Activated CD4-positive, alpha-beta memory T cell treated with anti-CD3 and anti-CD28 coated beads for 36 hours (primary cell): ENCODE results near the gene KLF5. TPM values are rescaled to one million over a fixed set of nuclear protein-coding genes. Genes with fewer than 3 reads are reported as not detected.

Experiments used
- CTCF ChIA-PET: fragments of 350-600 bp; sonication (Branson Sonifier 250); formaldehyde crosslinking; loops from one replicate; lab custom pipeline; 2021; ENCODE audit warnings: antibody characterized with exemption, inconsistent platforms; lab: Charles Lee
- POLR2A ChIA-PET: fragments of 350-600 bp; sonication (Branson Sonifier 250); formaldehyde crosslinking; loops from one replicate; lab custom pipeline; 2021; ENCODE audit warnings: antibody characterized with exemption; lab: Charles Lee
- DNase-seq: peaks from one replicate; pipeline ENCODE4 v3.0.0-alpha.2; 2020
- H3K27ac Mint-ChIP-seq: one replicate; pipeline ENCODE4 v1.8.0; 2021; ENCODE audit warnings: mixed read lengths
- H3K27me3 Mint-ChIP-seq: one replicate; pipeline ENCODE4 v1.8.0; 2021; ENCODE audit warnings: mixed read lengths
- H3K36me3 Mint-ChIP-seq: one replicate; pipeline ENCODE4 v1.8.0; 2021; ENCODE audit warnings: mixed read lengths
- H3K4me1 Mint-ChIP-seq: one replicate; pipeline ENCODE4 v1.8.0; 2021; ENCODE audit warnings: low read depth, mixed read lengths
- H3K4me3 Mint-ChIP-seq: one replicate; pipeline ENCODE4 v1.8.0; 2021; ENCODE audit warnings: mild to moderate bottlenecking, mixed read lengths
- H3K9me3 Mint-ChIP-seq: one replicate; pipeline ENCODE4 v1.8.0; 2021; ENCODE audit warnings: mixed read lengths
- intact Hi-C: fragments of 100-400 bp; cut with micrococcal nuclease; formaldehyde crosslinking; loops from one replicate; pipeline ENCODE4 v1.15.1; 2023
- total RNA-seq, 2 experiments: library from RNA; stranded (reverse); gene quantifications; one replicate each; pipeline ENCODE4 v1.2.3, GENCODE V29; 2021

KLF5 gene
- total RNA-seq, 2 experiments from 2014 or later: 3.3 to 4.2 TPM

DNA sequence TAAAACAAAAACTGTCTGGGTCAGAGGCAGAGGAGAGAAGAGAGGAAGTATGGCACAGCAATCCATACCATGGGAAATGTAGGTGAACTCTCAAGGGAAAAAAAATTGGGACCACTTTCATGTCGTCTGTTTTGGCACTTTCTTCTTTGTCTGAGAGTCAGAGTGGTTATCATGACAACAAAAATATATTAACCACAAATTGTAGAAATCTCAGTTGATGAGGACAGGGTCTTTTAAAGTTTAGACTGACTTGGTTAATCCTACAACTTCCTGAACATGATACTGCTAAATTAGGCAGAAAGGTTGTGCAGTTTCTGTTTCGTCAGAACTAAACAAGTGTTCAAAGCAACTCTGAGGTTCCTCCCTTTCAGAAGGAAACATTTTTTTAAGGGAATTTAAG is 15.2 kb downstream of the KLF5 start:
- POLR2A ChIA-PET: no interaction called here
- no peaks in the 10 kb centered on the region for H3K9me3 Mint-ChIP-seq
- no peak overlapping the region for H3K27ac Mint-ChIP-seq
- no peak overlapping the region for H3K4me3 Mint-ChIP-seq
- no peak for DNase-seq
- no peaks in the 10 kb centered on the region for H3K27me3 Mint-ChIP-seq
- intact Hi-C loops: no loop called here
- no peaks in the 10 kb centered on the region for H3K36me3 Mint-ChIP-seq
- CTCF ChIA-PET: no interaction called here
- peaks cover 7% of the 10 kb centered on the region for H3K4me1 Mint-ChIP-seq

DNA sequence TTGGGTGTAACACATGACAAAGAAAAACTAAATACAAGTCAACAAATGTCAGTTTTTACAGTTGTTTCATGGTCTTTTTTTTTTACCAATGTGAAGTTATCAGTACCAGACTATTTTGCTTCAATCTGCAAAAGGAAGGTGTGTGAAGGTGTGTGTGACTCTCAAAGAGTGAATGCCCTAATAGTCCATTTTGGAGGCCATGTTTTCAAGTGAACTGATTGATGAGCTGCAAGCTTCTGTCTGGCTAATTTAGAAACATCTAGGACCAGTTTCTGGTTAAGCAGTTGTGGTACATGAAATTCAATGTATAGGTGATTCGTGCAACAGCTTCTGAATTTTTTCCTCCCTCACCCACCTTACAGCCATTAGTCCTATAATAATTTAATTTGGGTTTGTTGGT is 16.1 kb downstream of the KLF5 start:
- no peak for DNase-seq
- no peaks in the 10 kb centered on the region for H3K9me3 Mint-ChIP-seq
- H3K4me1 Mint-ChIP-seq: peaks cover 7% of the 10 kb centered on the region
- H3K4me3 Mint-ChIP-seq: no peak overlapping the region
- ChIA-PET POLR2A (no interaction called here), CTCF (no interaction called here)
- no peaks in the 10 kb centered on the region for H3K36me3 Mint-ChIP-seq
- H3K27me3 Mint-ChIP-seq: no peaks in the 10 kb centered on the region
- intact Hi-C loops: no loop called here
- H3K27ac Mint-ChIP-seq: no peak overlapping the region

DNA sequence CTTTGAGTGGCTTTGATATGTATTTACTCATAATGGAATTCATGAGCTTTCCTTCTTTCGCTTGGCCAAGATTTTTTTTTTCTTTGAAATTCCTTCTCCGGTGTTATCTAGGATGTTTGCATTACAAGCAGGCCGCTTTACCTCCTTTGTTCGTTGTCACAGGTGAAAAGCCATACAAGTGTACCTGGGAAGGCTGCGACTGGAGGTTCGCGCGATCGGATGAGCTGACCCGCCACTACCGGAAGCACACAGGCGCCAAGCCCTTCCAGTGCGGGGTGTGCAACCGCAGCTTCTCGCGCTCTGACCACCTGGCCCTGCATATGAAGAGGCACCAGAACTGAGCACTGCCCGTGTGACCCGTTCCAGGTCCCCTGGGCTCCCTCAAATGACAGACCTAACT is 16.7 kb downstream of the KLF5 start:
- intact Hi-C loops: no loop called here
- POLR2A ChIA-PET: no interaction called here
- no peaks in the 10 kb centered on the region for H3K27me3 Mint-ChIP-seq
- H3K36me3 Mint-ChIP-seq: no peaks in the 10 kb centered on the region
- no peak overlapping the region for H3K4me3 Mint-ChIP-seq
- CTCF ChIA-PET: no interaction called here
- no peaks in the 10 kb centered on the region for H3K9me3 Mint-ChIP-seq
- H3K27ac Mint-ChIP-seq: no peak overlapping the region
- peaks cover 7% of the 10 kb centered on the region for H3K4me1 Mint-ChIP-seq
- DNase-seq: no peak

DNA sequence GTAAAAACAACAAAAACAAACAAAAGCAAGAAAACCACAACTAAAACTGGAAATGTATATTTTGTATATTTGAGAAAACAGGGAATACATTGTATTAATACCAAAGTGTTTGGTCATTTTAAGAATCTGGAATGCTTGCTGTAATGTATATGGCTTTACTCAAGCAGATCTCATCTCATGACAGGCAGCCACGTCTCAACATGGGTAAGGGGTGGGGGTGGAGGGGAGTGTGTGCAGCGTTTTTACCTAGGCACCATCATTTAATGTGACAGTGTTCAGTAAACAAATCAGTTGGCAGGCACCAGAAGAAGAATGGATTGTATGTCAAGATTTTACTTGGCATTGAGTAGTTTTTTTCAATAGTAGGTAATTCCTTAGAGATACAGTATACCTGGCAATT is 17.1 kb downstream of the KLF5 start:
- Mint-ChIP-seq H3K27me3 (no peaks in the 10 kb centered on the region), H3K27ac (no peak overlapping the region), H3K36me3 (no peaks in the 10 kb centered on the region), H3K4me3 (no peak overlapping the region), H3K9me3 (no peaks in the 10 kb centered on the region), H3K4me1 (peaks cover 7% of the 10 kb centered on the region)
- ChIA-PET CTCF (no interaction called here), POLR2A (no interaction called here)
- intact Hi-C loops: no loop called here
- DNase-seq: no peak

DNA sequence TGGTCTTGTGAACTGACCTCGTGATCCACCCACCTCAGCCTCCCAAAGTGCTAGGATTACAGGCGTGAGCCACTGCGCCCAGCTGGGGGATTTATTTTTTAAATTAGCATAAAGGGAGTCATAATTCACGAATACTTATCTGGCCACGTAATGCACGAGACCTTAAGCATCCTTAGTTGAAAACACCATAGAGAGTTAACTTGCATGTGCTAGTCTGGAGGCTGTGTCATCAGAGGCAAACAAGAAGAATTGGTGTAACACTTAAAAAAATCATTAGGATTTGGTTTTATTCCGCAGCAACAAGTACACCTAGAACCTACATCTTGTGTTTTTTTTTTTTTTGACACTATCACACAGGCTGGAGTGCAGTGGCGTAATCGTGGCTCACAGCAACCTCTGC is 19.1 kb downstream of the KLF5 start:
- intact Hi-C loops: no loop called here
- Mint-ChIP-seq H3K36me3 (no peaks in the 10 kb centered on the region), H3K27me3 (peaks cover 5% of the 10 kb centered on the region), H3K4me1 (peaks cover 7% of the 10 kb centered on the region), H3K9me3 (no peaks in the 10 kb centered on the region), H3K27ac (no peak overlapping the region), H3K4me3 (no peak overlapping the region)
- no peak for DNase-seq
- POLR2A ChIA-PET: no interaction called here
- CTCF ChIA-PET: interaction anchor here (0.6 kb wide), 1 partner anchor 16 kb away, joined by 3 read pairs; no protein-coding TSS in a partner anchor

DNA sequence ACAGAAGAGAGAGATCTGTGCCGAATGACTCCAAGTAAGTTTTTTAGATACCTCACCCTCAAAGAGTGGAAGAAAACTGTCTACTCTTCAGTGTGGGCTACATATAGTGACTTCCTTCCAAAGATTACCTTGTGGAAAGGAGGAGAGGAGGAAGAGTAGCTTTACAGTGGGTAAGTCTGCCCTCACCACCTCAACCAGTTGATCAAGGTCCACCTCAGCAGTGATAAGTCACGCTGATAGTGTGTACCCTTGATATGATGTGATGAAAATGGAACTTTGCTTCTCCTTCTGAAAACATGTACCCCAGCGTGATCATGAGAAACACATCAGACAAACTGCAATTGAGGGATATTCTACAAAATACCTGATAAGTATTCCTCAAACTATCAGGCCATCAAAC is 20.6 kb downstream of the KLF5 start:
- intact Hi-C loops: no loop called here

DNA sequence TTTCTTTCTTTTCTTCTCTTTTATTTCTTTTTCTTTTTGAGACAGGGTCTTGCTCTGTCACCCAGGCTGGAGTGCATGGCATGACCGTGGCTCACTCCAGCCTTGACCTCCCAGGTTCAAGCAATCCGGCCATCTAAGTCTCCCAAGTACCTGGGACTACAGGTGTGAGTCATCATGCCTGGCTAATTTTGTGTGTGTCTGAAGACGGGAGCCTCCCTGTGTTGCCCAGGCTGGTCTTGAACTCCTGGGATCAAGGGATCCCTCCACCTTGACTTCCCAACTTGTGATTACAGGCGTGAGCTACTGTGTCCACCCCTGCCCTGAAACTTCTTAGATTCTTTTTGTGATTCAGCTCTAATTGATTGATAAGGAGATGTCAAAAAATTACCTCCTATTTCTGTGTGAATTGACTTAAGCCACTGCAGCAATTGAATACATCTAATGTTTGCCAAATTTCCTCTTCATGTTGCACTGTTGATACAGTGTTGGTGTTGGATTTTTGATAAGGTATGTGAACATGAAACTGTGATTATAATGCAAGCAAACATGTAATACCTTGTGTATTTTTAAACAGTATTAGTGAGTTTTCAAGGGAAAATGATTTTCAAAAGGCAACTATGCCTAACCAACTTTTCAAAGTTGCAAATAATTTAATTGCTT is 22.6 kb downstream of the KLF5 start:
- no peak for DNase-seq
- Mint-ChIP-seq H3K27ac (no peak overlapping the region), H3K4me3 (no peak overlapping the region), H3K9me3 (no peaks in the 10 kb centered on the region), H3K4me1 (no peaks in the 10 kb centered on the region), H3K36me3 (no peaks in the 10 kb centered on the region), H3K27me3 (peaks cover 5% of the 10 kb centered on the region)
- ChIA-PET POLR2A (no interaction called here), CTCF (no interaction called here)
- intact Hi-C loops: no loop called here

More for the DNA sequence above, 20.6 kb downstream of the KLF5 start:
- no peaks in the 10 kb centered on the region for H3K9me3 Mint-ChIP-seq
- CTCF ChIA-PET: no interaction called here
- H3K27ac Mint-ChIP-seq: no peak overlapping the region
- peaks cover 5% of the 10 kb centered on the region for H3K27me3 Mint-ChIP-seq
- no peak overlapping the region for H3K4me3 Mint-ChIP-seq
- POLR2A ChIA-PET: no interaction called here
- peaks cover 2% of the 10 kb centered on the region for H3K4me1 Mint-ChIP-seq
- no peak for DNase-seq
- no peaks in the 10 kb centered on the region for H3K36me3 Mint-ChIP-seq

DNA sequence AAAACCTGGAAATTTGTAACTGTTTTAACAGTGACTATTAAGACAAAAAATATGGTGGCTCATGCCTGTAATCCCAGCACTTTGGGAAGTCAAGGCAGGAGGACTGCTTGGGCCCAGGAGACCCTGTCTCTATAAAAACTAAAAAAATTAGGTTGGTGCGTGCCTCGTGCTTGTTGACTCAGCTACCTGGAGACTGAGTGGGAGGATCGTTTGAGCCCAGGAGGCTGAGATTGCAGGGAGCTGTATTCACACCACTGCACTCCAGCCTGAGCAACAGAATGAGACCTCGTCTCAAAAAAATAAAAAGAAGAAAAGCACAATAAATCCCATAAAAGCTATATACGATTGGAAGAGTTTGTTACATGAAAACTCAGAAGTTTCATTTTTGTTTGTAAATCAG is 23.7 kb downstream of the KLF5 start:
- H3K27ac Mint-ChIP-seq: no peak overlapping the region
- intact Hi-C loops: no loop called here
- H3K27me3 Mint-ChIP-seq: peaks cover 5% of the 10 kb centered on the region

DNA sequence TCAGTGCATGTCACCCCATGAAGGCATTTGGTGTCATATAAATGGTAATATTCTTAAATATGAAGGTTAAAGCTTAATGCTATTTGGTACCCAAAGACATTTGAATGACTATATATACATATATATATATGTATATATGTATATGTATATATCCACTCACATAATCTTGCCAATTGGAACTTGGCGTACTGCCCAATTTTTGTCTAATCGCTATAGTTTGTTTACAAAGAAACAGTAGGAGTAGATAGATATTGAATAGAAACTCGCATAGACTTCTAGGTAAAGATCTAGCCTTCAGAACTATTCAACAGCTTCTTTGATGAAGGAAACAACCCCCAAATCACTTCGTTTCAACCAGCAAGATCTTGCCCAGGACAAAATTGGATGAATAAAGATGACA is 24.1 kb downstream of the KLF5 start:
- Mint-ChIP-seq H3K27me3 (peaks cover 5% of the 10 kb centered on the region), H3K27ac (no peak overlapping the region), H3K4me3 (no peak overlapping the region), H3K9me3 (no peaks in the 10 kb centered on the region), H3K36me3 (no peaks in the 10 kb centered on the region), H3K4me1 (no peaks in the 10 kb centered on the region)
- no peak for DNase-seq
- CTCF ChIA-PET: no interaction called here
- intact Hi-C loops: no loop called here
- POLR2A ChIA-PET: no interaction called here

More for the DNA sequence above, 23.7 kb downstream of the KLF5 start:
- Mint-ChIP-seq H3K4me1 (no peaks in the 10 kb centered on the region), H3K9me3 (no peaks in the 10 kb centered on the region), H3K4me3 (no peak overlapping the region), H3K36me3 (no peaks in the 10 kb centered on the region)
- DNase-seq: no peak
- POLR2A ChIA-PET: no interaction called here
- CTCF ChIA-PET: no interaction called here

DNA sequence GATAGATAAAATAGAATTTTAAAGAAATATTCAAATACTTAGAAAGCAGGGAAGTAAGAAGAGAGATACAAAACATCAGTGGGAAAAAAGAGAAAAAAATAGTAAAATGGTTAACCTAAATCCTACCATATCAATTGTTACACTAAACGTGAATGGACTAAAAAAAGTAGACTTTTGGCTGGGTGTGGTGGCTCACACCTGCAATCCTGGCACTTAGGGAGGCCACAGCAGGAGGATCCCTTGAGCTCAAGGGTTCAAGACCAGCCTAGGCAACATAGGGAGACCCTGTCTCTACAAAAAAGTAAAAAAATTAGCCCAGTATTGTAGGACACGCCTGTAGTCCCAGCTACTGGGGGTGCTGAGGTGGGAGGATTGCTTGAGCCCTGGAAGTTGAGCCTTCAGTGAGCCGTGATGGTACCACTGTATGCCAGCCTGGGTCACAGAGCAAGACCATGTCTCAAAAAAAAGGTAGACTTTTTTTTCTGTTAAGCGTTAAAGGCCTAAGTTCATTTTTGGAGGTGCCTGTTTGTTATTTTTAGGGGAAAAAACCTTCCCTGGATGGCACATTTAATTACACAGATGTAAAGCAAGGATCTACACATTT is 29.6 kb downstream of the KLF5 start:
- Mint-ChIP-seq H3K4me1 (peaks cover 8% of the 10 kb centered on the region), H3K27me3 (no peaks in the 10 kb centered on the region), H3K27ac (no peak overlapping the region), H3K36me3 (no peaks in the 10 kb centered on the region), H3K4me3 (no peak overlapping the region), H3K9me3 (peaks cover 6% of the 10 kb centered on the region)
- DNase-seq: no peak
- POLR2A ChIA-PET: no interaction called here
- intact Hi-C loops: no loop called here
- CTCF ChIA-PET: no interaction called here

DNA sequence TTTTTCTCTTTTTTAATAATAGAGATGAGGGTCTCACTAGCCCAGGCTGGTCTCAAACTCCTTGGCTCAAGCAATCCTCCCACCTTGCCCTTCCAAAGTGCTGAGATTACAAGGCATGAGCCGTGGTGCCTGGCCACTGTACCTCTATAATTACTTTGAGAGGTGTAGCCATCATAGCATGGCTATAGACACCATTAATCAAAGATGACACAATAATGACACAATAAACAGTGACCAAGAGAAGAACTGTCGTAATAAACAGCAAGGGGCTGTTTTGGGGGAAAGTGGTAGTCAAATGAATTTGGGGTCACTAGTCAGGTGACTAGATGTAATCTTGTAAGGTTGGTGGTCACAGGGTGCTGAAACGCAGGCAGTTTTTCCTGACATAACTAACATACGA is 30.4 kb downstream of the KLF5 start:
- peaks cover 8% of the 10 kb centered on the region for H3K4me1 Mint-ChIP-seq
- ChIA-PET CTCF (no interaction called here), POLR2A (no interaction called here)
- DNase-seq: no peak
- H3K9me3 Mint-ChIP-seq: peaks cover 6% of the 10 kb centered on the region
- no peaks in the 10 kb centered on the region for H3K36me3 Mint-ChIP-seq
- intact Hi-C loops: no loop called here
- H3K27ac Mint-ChIP-seq: no peak overlapping the region
- no peak overlapping the region for H3K4me3 Mint-ChIP-seq
- H3K27me3 Mint-ChIP-seq: no peaks in the 10 kb centered on the region

DNA sequence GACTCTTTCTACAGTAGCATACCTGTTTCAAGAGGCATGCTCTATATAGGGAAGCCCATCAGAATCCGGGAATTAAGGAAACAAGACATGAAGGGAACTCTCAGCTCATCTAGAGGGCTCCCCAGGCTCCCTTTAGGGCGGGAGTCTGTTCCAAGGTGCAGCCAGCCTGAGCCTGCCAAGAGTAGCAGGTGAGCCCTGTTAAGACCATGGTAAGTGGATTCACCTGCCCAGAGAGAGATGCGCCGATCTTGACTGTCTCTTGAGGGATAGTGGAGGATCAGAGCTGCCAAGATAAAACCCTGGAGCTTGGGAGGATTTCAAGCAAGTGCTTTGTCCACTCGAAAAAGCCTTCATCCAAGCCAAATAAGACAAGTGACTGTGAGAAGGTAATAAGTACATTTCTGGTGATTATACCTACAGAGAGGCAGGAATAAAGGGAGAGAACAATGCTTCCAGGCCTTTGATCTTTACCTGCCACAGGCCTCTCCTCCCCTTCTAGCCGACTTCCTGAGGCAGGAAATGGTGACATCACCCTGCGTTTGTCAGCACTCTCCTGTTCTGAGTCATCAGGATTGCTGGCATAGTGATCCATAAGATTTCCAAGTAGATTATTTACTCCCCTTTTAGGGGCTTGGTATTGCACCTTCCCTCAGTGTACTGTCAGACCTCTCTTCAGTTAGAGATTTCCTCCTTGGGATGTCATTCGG is 31.5 kb downstream of the KLF5 start:
- Mint-ChIP-seq H3K9me3 (peaks cover 6% of the 10 kb centered on the region), H3K4me3 (no peak overlapping the region), H3K36me3 (no peaks in the 10 kb centered on the region), H3K4me1 (peaks cover 8% of the 10 kb centered on the region), H3K27ac (no peak overlapping the region), H3K27me3 (no peaks in the 10 kb centered on the region)
- POLR2A ChIA-PET: no interaction called here
- intact Hi-C loops: no loop called here
- peak; percentile 41 for DNase-seq
- CTCF ChIA-PET: no interaction called here

DNA sequence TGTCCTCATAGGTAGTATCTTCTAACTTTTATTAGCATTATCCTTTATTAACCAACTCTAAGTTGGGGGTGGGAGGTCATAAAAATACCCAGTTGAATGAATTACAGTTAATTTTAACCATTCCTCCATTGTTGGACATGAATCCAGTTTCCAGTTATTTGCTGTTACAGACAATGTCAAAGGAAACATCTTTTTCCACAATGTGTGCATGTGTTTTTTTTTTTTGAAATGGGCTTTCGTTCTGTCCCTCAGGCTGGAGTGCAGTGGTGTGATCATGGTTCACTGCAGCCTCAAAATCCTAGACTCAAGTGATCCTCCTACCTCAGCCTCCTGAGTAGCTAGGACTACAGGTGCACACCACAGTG is 32.0 kb downstream of the KLF5 start:
- Mint-ChIP-seq H3K4me3 (no peak overlapping the region), H3K9me3 (peaks cover 6% of the 10 kb centered on the region), H3K4me1 (peaks cover 8% of the 10 kb centered on the region), H3K36me3 (no peaks in the 10 kb centered on the region), H3K27ac (no peak overlapping the region), H3K27me3 (no peaks in the 10 kb centered on the region)
- intact Hi-C loops: no loop called here
- POLR2A ChIA-PET: no interaction called here
- DNase-seq: no peak
- CTCF ChIA-PET: no interaction called here
